ENCODE data around the gene SEPSECS. TPM values are rescaled to one million over a fixed set of nuclear protein-coding genes. Genes with fewer than 3 reads are reported as not detected.

The SEPSECS gene
- total RNA-seq, 1 experiment from 2014 or later: 3.1 TPM

DNA sequence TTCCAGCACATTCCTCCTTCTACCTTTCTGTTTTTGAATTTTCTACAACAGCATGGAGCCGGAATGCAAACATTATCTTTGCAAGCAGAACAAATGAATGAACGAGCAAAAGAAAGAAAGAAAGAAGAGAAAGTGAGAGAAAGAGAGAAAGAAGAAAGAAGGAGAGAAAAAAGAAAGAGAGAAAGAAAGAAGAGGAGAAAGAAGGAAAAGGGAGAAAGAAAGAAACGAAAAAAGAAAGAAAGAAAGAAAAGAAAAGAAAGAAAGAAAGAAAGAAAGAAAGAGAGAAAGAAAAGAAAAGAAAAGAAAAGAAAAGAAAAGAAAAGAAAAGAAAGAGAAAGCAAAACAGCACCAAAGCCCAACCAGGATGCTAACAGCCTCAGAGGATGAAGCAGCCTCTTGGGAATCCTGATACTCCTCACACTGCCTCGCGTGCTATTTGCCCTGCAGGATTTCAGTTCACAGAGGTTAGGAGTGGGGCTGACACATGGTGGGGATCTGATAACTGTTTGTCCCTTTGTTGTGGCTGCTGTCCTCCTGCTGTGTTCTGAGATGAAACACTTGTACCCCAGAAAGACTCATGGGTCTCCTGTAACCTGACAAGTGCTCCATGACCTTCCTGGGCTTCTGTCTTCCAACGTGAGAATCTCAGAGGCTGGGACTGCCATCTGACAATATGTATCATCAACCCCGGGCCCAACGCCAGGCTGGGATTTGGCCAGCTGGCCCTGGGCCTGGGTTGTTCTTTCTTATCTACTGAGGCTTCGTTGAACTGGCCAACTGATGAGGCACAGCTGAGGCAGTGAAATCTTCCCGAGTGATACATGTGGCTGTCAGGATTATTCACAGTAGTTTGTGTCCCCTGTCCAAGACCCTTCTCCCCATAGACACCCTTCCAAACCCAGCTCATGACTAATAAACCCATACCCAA lies 61.0 kb downstream of the SEPSECS start:
- intact Hi-C loops (cut with micrococcal nuclease): no loop called here
- H3K9ac ChIP-seq (ENCODE audit: low read length): no peak overlapping the region
- 0 out of 2 replicates have a peak, but pooled peaks have one; percentile 18 for ATAC-seq
- H3K27ac ChIP-seq (ENCODE audit: low read length): no peak overlapping the region
- no peaks in the 10 kb centered on the region for H3K9me3 ChIP-seq (ENCODE audit: low read length)
- H3K79me2 ChIP-seq (ENCODE audit: low read length): no peaks in the 10 kb centered on the region
- H3K36me3 ChIP-seq (ENCODE audit: low read depth, low read length): no peaks in the 10 kb centered on the region
- no TSS peak for BruUV-seq (replicated peaks)
- no peaks in the 10 kb centered on the region for H3K27me3 ChIP-seq (ENCODE audit: low read length)
- DNase-seq: peak; percentile 51
- H3K9me2 ChIP-seq (replicated peaks; ENCODE audit: low read length): no peaks in the 10 kb centered on the region
- no peak overlapping the region for H2AFZ ChIP-seq (ENCODE audit: low read length)
- H3K4me3 ChIP-seq (ENCODE audit: low read length): no peak overlapping the region
- CTCF ChIA-PET: no interaction called here
- no peak overlapping the region for H3K4me2 ChIP-seq (ENCODE audit: low read length)
- no peaks in the 10 kb centered on the region for H4K20me1 ChIP-seq (ENCODE audit: low read length)
- no peaks in the 10 kb centered on the region; the same call in 1 of the 2 replicates for H3K4me1 ChIP-seq (ENCODE audit: insufficient read depth, low read length)
- POLR2A ChIA-PET (ENCODE audit: unreplicated experiment): no interaction called here
- H3F3A ChIP-seq (ENCODE audit: low read length, unreplicated experiment): no peaks in the 10 kb centered on the region
- TF ChIP-seq EZH2 (IDR thresholded peaks at IDR 0.05; ENCODE audit: low read length, unreplicated experiment) (no peak), CTCF (conservative IDR thresholded peaks at IDR 0.05; ENCODE audit: low read depth, low read length) (no peak), EZH2phosphoT487 (IDR thresholded peaks at IDR 0.05; ENCODE audit: borderline replicate concordance, low read length) (no peak)

DNA sequence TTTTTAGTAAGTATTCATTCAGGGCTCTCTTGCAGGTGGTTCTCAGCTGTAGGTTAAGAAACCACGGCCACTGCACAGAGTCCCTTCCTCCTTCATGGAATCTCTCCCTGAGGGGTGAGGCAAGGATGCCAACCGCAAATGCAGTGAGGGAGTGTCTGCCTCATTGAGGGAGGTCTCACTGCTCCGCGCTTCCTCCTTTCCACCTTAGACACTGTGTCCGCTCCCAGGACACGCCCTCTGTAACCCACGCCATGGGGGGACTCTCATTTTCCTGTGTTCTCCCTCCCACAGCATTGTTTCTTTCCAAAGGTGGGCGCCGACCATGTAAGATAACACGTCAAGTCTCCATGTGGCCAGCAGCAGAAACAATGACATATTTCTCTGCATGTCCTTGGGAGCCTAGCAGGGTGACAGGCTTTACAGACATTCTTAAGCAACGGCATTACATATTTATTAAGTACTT lies 63.2 kb downstream of the SEPSECS start:
- H3K4me2 ChIP-seq (ENCODE audit: low read length): no peak overlapping the region
- no TSS peak for BruUV-seq (replicated peaks)
- no peak for DNase-seq
- H3K4me3 ChIP-seq (ENCODE audit: low read length): no peak overlapping the region
- no peaks in the 10 kb centered on the region for H3K9me3 ChIP-seq (ENCODE audit: low read length)
- H3K79me2 ChIP-seq (ENCODE audit: low read length): no peaks in the 10 kb centered on the region
- no peaks in the 10 kb centered on the region for H3K36me3 ChIP-seq (ENCODE audit: low read depth, low read length)
- TF ChIP-seq EZH2 (IDR thresholded peaks at IDR 0.05; ENCODE audit: low read length, unreplicated experiment): no peak
- no peak overlapping the region for H3K27ac ChIP-seq (ENCODE audit: low read length)
- intact Hi-C loops (cut with micrococcal nuclease): no loop called here
- no peaks in the 10 kb centered on the region for H4K20me1 ChIP-seq (ENCODE audit: low read length)
- no peaks in the 10 kb centered on the region for H3K27me3 ChIP-seq (ENCODE audit: low read length)
- H3K4me1 ChIP-seq (ENCODE audit: insufficient read depth, low read length): no peaks in the 10 kb centered on the region; the same call in 1 of the 2 replicates
- no peaks in the 10 kb centered on the region for H3F3A ChIP-seq (ENCODE audit: low read length, unreplicated experiment)
- no peaks in the 10 kb centered on the region for H3K9me2 ChIP-seq (replicated peaks; ENCODE audit: low read length)
- ChIA-PET CTCF (no interaction called here), POLR2A (ENCODE audit: unreplicated experiment) (no interaction called here)
- no peak overlapping the region for H2AFZ ChIP-seq (ENCODE audit: low read length)
- no peak for ATAC-seq
- H3K9ac ChIP-seq (ENCODE audit: low read length): no peak overlapping the region

DNA sequence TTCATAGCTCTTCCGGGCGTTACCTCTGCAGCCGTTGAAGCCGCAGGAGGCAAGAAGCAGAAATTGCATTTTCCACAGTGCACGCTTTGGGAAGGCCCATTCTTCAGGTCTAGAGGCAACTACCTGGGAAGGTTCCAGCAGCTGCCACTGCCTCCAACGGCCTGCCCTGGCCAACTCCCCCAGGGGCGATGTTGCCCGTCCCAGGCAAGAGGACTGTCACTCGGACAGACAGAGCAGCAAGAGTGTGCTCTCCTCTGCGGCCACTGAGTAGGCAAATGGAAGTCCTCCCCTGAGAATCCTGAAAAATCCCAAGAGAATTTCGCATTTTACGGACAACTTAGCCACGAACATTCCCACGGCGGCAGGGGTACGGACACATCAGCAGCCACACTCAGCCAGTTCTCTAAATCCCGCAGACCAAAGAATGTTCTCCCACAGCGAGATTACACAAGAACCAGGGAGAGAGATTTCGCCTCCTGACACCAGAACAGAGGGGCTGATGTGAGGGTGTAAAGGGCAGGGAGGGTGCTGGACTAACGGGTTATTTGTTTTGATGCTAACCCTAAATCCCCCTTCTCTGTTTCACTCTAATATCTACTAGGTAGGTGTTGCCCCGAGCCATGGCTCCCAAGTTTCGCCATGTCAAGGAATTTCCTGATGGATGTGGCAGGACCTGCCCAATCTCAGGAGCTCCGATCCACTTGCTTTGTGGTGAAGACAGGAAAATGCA lies 63.8 kb downstream of the SEPSECS start:
- TF ChIP-seq CTCF (conservative IDR thresholded peaks at IDR 0.05; ENCODE audit: low read depth, low read length): no peak
- TF ChIP-seq EZH2phosphoT487 (IDR thresholded peaks at IDR 0.05; ENCODE audit: borderline replicate concordance, low read length): no peak
- DNase-seq (no peak), ATAC-seq (no peak)
- no peaks in the 10 kb centered on the region for H3K27me3 ChIP-seq (ENCODE audit: low read length)
- H3K79me2 ChIP-seq (ENCODE audit: low read length): no peaks in the 10 kb centered on the region
- H2AFZ ChIP-seq (ENCODE audit: low read length): no peak overlapping the region
- H3K9me3 ChIP-seq (ENCODE audit: low read length): no peaks in the 10 kb centered on the region
- no peak overlapping the region for H3K4me3 ChIP-seq (ENCODE audit: low read length)
- intact Hi-C loops (cut with micrococcal nuclease): no loop called here
- no TSS peak for BruUV-seq (replicated peaks)
- no peaks in the 10 kb centered on the region for H3K36me3 ChIP-seq (ENCODE audit: low read depth, low read length)
- no peak overlapping the region for H3K4me2 ChIP-seq (ENCODE audit: low read length)
- no peaks in the 10 kb centered on the region for H4K20me1 ChIP-seq (ENCODE audit: low read length)
- no peaks in the 10 kb centered on the region for H3K9me2 ChIP-seq (replicated peaks; ENCODE audit: low read length)
- H3K4me1 ChIP-seq (ENCODE audit: insufficient read depth, low read length): no peaks in the 10 kb centered on the region; the same call in 1 of the 2 replicates
- no peaks in the 10 kb centered on the region for H3F3A ChIP-seq (ENCODE audit: low read length, unreplicated experiment)
- CTCF ChIA-PET: no interaction called here
- no peak overlapping the region for H3K27ac ChIP-seq (ENCODE audit: low read length)
- POLR2A ChIA-PET (ENCODE audit: unreplicated experiment): no interaction called here
- no peak overlapping the region for H3K9ac ChIP-seq (ENCODE audit: low read length)
